SK-MEL-5 (cell line): ENCODE measurements around the gene ARHGEF5. TPM values are rescaled to one million over a fixed set of nuclear protein-coding genes. Genes with fewer than 3 reads are reported as not detected.
"Not testable (repeated sequence)": the region's sequence is repeated elsewhere in the genome, so short reads cannot be mapped to it uniquely, and the experiment has no call there.

Experiments
- DNase-seq: peaks from one replicate; pipeline ENCODE4 v3.0.0-alpha.2; 2016; ENCODE audit warnings: low read depth, low spot score
- in situ Hi-C: cut with HindIII; loops from 2 replicates; pipeline ENCODE4 v1.10.0; 2016; ENCODE audit warnings: low sequenced_read_pairs, high pct_unique_total_duplicates, low pct_unique_long_range_greater_than_20kb
- polyA plus RNA-seq, 2 experiments: library from polyadenylated mRNA; depleted of rRNA; stranded (reverse); fragments of >200 nt; gene quantifications; 2 replicates each; pipeline ENCODE4 v1.2.3, GENCODE V29; 2015
- total RNA-seq: library from RNA; depleted of rRNA; stranded (reverse); fragments of >200 nt; shearing (Covaris generic); gene quantifications from 2 replicates; pipeline ENCODE4 v1.2.3, GENCODE V29; 2014; rRNA removed

The ARHGEF5 gene
- total RNA-seq, result not detected in 2 replicates
- polyA plus RNA-seq (2015; cell fraction: cytosol; rRNA removed), result not detected in 2 replicates
- polyA plus RNA-seq (2015; cell fraction: nucleus; rRNA removed), result not detected in 2 replicates

DNA sequence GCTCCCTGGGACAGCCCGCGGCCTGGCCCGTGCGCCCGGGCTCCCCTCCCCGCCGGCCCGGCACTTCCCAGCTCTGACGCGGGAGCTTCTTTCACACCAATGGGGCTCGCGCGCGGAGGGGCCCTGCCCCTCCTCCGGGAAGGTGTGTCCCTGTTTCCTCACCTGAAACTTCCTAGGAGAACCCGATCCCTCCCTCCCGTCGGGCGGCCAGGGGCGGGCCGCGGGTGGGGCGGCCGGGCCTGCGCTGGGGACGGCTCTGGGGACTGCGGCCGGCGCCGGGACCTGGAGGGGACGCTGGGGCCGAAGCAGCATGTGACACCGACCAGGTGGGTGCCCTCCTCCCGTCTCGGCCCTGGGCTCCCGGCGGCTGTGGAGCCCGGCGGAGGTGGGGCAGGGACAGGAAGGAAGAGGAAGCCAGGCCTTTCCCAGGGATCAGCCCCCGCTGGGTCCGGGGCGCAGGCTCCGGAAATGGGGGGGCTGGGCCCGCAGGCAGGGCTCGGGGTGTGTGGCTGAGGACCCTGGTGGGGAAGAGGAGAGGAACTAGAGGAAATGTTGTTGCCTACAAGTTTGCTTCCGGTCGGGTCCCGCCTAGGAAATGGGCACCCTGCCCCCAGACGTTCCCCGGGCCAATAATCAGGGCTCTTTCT is at the start of gene ARHGEF5:
Gene ARHGEF5, plus strand, starts transcription at position 227 of the 647 bp plus-strand sequence. CDS start 7,268 bp downstream, outside the sequence.
- DNase-seq, in situ Hi-C loops: not testable (repeated sequence)

- DNase-seq, in situ Hi-C loops: not testable (repeated sequence)
Observed at GRCh38 chr7:144309702-144310101, 45.5 kb upstream of the ARHGEF5 start.

DNA sequence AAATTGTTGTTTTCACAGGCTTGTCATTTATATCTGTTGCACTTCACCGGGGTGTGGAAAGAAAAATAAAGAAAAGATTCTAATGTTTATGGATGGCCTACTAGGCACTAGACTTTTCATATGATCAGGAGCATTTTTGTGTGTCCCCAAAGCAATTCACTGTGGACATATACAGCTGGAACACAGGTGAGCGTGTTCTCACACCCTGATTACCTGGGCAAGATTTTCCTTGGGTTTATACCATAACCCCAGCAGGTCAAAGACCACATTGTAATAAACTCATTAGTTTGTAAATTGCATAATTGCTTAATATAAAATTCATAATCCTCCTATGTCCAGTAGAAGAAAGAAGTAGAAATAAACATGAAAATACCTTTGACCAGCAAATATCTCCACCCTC is 44.0 kb upstream of the ARHGEF5 start:
- in situ Hi-C loops, DNase-seq: not testable (repeated sequence)

GRCh38 chr7:144311872-144312469 is 43.2 kb upstream of the ARHGEF5 start, which contains the start of gene OR2A1:
TSS of gene OR2A1 (plus strand) at chr7:144312419. CDS start at chr7:144318125, 5,706 bp downstream.
- DNase-seq, in situ Hi-C loops: not testable (repeated sequence)

DNA sequence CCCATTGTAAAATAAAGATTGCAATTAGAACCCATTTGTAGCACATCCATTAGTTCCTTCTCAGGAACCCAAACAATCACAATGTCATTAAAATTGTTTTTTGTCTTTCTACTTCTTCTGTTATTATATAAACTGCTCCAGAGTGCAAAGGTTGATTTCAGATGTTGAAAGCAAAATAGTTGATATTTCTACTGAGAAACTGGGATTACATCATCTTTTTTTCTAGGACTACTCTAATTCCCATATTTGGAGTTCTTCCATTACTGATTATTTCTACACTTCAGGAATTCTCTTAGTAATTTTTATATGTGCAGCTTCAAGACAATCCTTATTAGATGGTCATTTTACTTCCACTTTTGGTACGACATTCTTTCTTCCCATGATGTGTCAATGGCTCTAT is 37.7 kb upstream of the ARHGEF5 start:
- DNase-seq, in situ Hi-C loops: not testable (repeated sequence)

- DNase-seq, in situ Hi-C loops: not testable (repeated sequence)
Observed at GRCh38 chr7:144319547-144319946, 35.7 kb upstream of the ARHGEF5 start.

- in situ Hi-C loops, DNase-seq: not testable (repeated sequence)
Observed at GRCh38 chr7:144321677-144322206, 33.5 kb upstream of the ARHGEF5 start.

DNA sequence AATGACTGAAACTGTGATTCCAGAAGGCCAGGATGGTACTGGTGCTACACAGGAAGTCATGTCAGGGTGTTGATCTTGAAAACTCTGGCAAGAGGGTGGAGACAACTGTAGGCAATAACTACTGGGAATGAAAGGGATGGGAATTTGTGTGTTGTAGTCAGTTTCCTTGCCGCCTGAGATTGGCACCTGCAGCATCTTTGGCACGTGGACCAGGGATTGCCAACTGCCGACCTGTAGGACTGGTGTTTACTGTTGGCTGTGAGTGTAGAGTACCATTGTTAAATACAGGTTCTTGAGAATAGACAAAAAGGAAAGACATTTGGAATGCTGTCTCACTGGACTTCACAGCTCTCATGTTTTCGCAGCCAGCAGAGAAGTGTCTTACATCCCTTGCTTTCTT is 31.8 kb upstream of the ARHGEF5 start:
- in situ Hi-C loops, DNase-seq: not testable (repeated sequence)

DNA sequence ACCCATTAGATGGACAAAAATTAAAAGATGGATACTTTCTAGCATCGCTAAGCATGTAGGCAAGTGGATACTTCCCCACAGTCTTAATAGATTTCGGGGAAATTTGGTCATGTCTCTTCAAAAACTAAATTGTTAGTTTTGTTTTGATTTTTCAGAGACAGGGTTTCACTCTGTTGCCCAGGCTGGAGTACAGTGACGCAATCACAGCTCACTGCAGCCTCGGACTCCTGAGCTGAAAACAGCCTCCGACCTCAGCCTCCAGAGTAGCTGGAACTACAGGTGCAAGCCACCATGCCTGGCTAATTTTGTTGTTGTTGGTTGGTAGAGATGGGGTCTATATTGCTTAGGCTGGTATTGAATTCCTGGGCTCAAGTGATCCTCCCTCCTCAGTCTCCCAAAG is 29.3 kb upstream of the ARHGEF5 start:
- in situ Hi-C loops, DNase-seq: not testable (repeated sequence)

- DNase-seq, in situ Hi-C loops: not testable (repeated sequence)
Observed at GRCh38 chr7:144330044-144330443, 25.2 kb upstream of the ARHGEF5 start.

DNA sequence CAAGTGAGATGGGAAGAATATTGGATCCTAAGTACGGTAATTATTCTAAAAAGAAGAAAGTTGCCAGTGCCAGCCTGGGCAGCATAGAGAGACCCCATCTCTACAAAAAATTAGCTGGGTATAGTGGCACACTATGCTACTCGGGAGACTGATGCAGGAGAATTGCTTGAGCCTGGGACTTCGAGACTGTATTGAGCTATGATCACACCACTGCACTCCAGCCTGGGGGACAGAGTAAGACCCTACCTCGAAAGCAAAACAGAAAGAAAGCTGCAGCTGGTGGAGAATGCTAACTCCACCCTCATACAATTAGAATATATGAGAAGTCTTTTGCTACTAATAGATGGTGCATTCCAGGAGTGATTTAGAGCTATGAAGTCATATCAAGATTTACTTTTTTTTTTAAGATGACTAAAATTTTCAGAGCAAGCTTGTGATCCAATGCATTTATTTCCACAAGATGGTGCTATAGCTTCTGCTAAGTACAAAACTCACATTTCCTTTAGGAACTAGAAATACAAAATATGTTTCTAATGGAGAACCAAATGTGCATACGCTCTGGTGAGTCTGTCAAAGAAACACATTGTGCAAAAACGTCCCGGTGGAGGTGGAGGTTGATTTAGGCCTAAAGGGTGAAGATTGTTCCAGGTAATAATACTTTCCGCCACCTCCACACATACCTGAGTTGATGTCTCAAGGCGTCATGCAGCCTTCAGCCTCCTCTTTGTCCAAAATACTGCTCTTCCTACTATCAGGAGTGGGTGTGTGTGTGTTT is 23.8 kb upstream of the ARHGEF5 start:
- DNase-seq, in situ Hi-C loops: not testable (repeated sequence)

DNA sequence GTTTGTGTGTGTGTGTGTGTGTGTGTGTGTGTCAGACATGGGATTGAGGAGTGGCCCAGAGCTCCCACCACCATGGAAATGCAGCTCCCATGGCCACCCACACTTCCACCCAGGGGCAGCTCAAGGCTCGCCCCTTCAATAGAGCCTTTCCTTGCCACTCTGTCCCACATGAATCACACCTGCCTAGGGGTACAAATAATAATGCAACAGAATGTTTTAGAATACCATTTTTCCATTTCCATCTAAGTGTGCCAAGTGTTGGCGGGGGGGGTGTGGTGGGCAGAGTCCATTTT is 23.3 kb upstream of the ARHGEF5 start:
- in situ Hi-C loops, DNase-seq: not testable (repeated sequence)

- in situ Hi-C loops, DNase-seq: not testable (repeated sequence)
Observed at GRCh38 chr7:144348625-144349024, 6.6 kb upstream of the ARHGEF5 start.

- in situ Hi-C loops, result not testable (repeated sequence)
- DNase-seq, result peak; percentile 55
Observed at GRCh38 chr7:144351667-144352066, 3.5 kb upstream of the ARHGEF5 start.

DNA sequence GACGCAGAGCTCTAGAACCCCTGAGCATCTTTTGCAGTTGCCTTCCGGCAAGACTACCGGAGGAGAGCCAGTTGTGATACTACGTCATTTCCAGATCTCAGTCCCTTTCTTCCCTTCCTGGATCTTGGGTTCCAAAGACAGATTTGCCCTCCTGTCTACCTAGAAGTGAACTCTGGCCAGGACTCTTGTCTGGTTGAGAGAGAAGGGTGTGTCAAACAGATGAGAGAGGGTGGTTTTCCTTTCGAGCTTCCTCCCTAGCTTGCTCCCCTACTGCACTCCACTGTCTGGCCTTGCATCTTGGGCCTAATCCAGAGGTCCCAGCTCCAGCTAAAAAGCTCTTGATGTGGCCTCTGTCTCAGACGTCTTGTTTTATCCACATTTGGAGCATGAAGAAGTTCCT is 983 bp downstream of the ARHGEF5 start:
- in situ Hi-C loops, DNase-seq: not testable (repeated sequence)

DNA sequence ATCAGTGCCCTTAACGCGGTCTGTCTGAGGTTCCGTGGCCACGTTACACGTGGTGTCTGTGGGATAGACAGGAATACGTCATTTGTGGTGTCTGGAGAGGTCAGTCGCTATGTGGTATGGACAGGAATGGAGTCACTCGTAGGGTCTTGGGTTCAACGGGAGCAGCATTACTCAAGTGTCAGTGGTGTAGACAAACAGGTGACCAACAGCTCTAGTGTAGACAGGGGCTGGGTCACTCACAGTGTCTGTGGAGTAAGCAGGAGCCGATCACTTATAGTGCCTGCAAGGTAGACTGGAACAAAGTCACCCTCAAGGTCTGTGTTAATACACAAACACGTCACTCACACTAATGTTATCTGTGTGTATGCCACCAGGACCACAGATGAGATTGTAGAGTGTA is 1.7 kb downstream of the ARHGEF5 start:
- in situ Hi-C loops, DNase-seq: not testable (repeated sequence)

DNA sequence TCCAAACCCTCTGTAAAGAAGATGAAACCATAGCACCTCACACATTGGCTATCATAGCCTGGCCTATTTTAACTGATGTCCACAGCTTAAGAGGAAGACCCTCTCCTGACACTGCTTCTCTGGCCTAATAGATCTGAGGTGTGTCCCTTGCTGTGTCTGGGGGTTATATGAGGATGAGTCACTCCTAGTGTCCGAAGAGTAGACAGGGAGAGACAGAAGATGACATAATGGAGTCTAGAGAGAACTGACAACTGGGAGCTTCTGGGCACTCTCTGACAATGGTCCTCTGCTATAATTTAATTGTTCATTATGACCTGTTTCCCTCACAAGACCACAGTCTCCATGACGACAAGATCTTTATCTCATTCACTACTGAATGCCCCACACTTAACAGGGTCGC is 6.9 kb downstream of the ARHGEF5 start:
- DNase-seq, in situ Hi-C loops: not testable (repeated sequence)

DNA sequence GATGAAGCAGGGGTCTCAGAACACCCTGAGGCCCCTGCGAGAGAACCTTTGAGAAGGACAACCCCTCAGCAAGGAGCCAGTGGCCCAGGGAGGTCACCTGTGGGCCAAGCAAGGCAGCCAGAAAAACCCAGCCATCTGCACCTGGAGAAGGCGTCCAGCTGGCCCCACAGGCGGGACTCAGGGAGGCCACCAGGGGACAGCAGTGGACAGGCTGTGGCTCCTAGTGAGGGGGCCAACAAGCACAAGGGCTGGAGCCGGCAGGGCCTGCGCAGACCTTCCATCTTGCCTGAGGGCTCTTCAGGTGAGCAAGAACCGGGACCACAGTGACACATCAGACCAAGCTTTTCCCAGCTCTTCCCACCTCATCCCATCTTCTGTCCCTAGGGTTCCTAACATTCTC is 10.3 kb downstream of the ARHGEF5 start:
- in situ Hi-C loops, DNase-seq: not testable (repeated sequence)
